GM23338 (cell line): ENCODE data around the gene ARHGEF25. TPM values are rescaled to one million over a fixed set of nuclear protein-coding genes. Genes with fewer than 3 reads are reported as not detected.

Experiments used
- CREB1 ChIP-seq: fragments of 250-450 bp; sonication (Bioruptor Pico); IDR thresholded peaks from 2 replicates; pipeline ENCODE4 v1.5.0; 2020; ENCODE audit warnings: low read depth, mild to moderate bottlenecking, moderate library complexity
- ETS1 ChIP-seq: IDR thresholded peaks from 2 replicates; pipeline ENCODE4 v1.6.1; 2016; ENCODE audit warnings: antibody characterized with exemption
- REST ChIP-seq: IDR thresholded peaks from one replicate; pipeline ENCODE4 v1.6.1; 2018; ENCODE audit warnings: antibody characterized with exemption; ENCODE audit not compliant: unreplicated experiment
- ZNF114 ChIP-seq: fragments of 250-450 bp; sonication (Bioruptor Pico); IDR thresholded peaks from 2 replicates; pipeline ENCODE4 v1.5.0; 2020; ENCODE audit warnings: mild to moderate bottlenecking, moderate library complexity
- ZNF331 ChIP-seq: fragments of 250-450 bp; sonication (Bioruptor Pico); IDR thresholded peaks from 2 replicates; pipeline ENCODE4 v1.5.0; 2020; ENCODE audit warnings: low read depth, mild to moderate bottlenecking, moderate library complexity
- polyA plus RNA-seq: library from polyadenylated mRNA; unstranded; fragments of >200 nt; fragmentation: Nextera tagmentation; extraction: Ambion mirVana; gene quantifications from 2 replicates; pipeline ENCODE4 v1.2.1, GENCODE V29; 2016
- total RNA-seq: library from RNA; depleted of rRNA; stranded (reverse); fragments of >200 nt; shearing (Covaris generic); gene quantifications from 2 replicates; pipeline ENCODE4 v1.2.3, GENCODE V29; 2014
- TF ChIP-seq, protein P1 (sequence below): fragments of 250-450 bp; sonication (Bioruptor Pico); IDR thresholded peaks from 2 replicates; pipeline ENCODE4 v1.5.0; 2020; ENCODE audit warnings: mild to moderate bottlenecking, moderate library complexity

Gene ARHGEF25
- total and polyA plus RNA-seq, 2 experiments from 2014 or later = 0.53 to 10.2 TPM

DNA sequence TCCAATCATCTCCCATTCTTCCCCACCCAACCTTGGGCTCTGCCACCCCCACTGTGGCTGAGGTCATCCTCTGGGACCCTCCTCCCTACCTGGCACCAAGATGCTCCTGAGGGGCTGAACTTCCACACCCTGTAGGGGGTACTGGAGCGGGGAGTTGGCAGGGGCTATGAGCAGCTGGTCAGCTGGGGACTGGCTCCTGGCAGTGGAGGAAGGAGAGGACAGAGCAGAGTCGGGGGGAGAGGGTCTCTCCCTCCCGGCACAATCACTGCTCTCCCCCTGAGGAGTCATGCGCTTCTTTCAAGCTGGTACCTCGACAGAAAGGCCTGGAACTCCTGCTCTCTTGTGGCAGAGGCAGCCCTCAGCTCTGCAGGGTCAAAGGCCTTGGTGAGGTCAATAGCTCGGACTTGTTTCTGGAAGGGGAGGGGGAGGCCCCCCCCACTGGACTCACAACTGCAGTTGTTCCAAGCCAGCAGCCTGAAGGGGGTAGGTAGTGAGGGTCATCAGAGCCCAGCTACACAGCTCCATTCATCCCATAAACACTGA, 19.7 kb downstream of the ARHGEF25 start (continued):
- TF ChIP-seq, protein P1, sequence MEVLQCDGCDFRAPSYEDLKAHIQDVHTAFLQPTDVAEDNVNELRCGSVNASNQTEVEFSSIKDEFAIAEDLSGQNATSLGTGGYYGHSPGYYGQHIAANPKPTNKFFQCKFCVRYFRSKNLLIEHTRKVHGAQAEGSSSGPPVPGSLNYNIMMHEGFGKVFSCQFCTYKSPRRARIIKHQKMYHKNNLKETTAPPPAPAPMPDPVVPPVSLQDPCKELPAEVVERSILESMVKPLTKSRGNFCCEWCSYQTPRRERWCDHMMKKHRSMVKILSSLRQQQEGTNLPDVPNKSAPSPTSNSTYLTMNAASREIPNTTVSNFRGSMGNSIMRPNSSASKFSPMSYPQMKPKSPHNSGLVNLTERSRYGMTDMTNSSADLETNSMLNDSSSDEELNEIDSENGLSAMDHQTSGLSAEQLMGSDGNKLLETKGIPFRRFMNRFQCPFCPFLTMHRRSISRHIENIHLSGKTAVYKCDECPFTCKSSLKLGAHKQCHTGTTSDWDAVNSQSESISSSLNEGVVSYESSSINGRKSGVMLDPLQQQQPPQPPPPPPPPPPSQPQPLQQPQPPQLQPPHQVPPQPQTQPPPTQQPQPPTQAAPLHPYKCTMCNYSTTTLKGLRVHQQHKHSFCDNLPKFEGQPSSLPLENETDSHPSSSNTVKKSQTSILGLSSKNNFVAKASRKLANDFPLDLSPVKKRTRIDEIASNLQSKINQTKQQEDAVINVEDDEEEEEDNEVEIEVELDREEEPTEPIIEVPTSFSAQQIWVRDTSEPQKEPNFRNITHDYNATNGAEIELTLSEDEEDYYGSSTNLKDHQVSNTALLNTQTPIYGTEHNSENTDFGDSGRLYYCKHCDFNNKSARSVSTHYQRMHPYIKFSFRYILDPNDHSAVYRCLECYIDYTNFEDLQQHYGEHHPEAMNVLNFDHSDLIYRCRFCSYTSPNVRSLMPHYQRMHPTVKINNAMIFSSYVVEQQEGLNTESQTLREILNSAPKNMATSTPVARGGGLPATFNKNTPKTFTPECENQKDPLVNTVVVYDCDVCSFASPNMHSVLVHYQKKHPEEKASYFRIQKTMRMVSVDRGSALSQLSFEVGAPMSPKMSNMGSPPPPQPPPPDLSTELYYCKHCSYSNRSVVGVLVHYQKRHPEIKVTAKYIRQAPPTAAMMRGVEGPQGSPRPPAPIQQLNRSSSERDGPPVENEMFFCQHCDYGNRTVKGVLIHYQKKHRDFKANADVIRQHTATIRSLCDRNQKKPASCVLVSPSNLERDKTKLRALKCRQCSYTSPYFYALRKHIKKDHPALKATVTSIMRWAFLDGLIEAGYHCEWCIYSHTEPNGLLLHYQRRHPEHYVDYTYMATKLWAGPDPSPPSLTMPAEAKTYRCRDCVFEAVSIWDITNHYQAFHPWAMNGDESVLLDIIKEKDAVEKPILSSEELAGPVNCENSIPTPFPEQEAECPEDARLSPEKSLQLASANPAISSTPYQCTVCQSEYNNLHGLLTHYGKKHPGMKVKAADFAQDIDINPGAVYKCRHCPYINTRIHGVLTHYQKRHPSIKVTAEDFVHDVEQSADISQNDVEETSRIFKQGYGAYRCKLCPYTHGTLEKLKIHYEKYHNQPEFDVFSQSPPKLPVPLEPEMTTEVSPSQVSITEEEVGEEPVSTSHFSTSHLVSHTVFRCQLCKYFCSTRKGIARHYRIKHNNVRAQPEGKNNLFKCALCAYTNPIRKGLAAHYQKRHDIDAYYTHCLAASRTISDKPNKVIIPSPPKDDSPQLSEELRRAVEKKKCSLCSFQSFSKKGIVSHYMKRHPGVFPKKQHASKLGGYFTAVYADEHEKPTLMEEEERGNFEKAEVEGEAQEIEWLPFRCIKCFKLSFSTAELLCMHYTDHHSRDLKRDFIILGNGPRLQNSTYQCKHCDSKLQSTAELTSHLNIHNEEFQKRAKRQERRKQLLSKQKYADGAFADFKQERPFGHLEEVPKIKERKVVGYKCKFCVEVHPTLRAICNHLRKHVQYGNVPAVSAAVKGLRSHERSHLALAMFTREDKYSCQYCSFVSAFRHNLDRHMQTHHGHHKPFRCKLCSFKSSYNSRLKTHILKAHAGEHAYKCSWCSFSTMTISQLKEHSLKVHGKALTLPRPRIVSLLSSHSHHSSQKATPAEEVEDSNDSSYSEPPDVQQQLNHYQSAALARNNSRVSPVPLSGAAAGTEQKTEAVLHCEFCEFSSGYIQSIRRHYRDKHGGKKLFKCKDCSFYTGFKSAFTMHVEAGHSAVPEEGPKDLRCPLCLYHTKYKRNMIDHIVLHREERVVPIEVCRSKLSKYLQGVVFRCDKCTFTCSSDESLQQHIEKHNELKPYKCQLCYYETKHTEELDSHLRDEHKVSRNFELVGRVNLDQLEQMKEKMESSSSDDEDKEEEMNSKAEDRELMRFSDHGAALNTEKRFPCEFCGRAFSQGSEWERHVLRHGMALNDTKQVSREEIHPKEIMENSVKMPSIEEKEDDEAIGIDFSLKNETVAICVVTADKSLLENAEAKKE (CRISPR knock-in tag) = no peak
- TF ChIP-seq REST (no peak), ETS1 (no peak), ZNF114 (CRISPR knock-in tag) (no peak), CREB1 (CRISPR knock-in tag) (no peak), ZNF331 (CRISPR knock-in tag) (no peak)
